GM19468 (cell line): ENCODE measurements around the gene LIMS4.
A peak's percentile ranks its signal among the peaks of the same experiment; 100 is the strongest.
"Not testable (repeated sequence)": the region's sequence is repeated elsewhere in the genome, so short reads cannot be mapped to it uniquely, and the experiment has no call there.

ENCODE experiments used
- ATAC-seq: cut with Tn5 transposase; IDR thresholded peaks from one replicate; pipeline ENCODE4 v1.9.1; 2021; ENCODE audit warnings: mild to moderate bottlenecking, moderate library complexity, moderate number of reproducible peaks; ENCODE audit not compliant: unreplicated experiment; ENCODE audit errors: extremely low read depth

Gene LIMS4

DNA sequence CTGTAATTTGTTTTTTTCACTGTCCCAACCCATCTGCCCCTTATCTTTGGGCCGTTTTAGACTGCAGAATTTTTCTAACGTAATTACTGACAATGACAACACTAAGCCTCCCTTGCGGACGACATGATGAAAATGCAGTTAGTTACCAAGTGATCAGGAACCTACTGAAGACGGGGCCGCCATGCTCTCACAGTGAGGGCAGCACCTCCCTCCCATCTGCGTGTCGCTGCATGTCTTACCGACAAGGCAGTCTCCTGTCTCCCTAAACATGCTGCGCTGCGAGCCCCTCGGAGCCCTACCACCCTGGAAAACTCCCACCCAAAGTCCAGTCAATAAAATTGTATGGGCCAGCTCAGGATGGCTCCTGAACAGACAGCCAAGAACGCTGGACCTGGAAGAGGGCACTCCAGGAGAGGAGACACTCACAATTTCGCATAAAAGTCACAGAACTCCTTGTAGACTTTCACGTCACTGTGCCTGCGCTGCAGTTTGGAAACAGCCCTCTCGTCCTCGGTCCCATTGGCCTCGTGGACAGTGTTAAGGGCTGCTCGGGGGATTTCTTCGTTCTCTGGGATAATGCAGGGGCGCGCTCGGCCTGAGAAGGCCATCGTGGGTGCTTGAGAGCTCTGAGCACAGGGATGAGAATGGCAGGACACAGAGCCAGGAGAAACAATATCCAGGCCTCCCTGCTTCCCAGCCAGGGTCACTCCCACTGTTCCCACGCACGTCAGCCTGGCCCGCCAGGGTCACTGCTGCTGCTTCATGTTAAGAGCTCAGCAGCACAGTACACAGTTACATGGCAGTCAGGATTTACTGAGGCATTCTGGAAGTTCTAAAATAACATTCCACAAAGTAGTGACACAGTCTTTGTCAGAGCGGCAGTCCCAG, at the start of gene LIMS4:
LIMS4 (minus strand) TSS at position 646 of the 888 bp plus-strand sequence; CDS start at position 608, 38 bp downstream.
- ATAC-seq, result not testable (repeated sequence)

DNA sequence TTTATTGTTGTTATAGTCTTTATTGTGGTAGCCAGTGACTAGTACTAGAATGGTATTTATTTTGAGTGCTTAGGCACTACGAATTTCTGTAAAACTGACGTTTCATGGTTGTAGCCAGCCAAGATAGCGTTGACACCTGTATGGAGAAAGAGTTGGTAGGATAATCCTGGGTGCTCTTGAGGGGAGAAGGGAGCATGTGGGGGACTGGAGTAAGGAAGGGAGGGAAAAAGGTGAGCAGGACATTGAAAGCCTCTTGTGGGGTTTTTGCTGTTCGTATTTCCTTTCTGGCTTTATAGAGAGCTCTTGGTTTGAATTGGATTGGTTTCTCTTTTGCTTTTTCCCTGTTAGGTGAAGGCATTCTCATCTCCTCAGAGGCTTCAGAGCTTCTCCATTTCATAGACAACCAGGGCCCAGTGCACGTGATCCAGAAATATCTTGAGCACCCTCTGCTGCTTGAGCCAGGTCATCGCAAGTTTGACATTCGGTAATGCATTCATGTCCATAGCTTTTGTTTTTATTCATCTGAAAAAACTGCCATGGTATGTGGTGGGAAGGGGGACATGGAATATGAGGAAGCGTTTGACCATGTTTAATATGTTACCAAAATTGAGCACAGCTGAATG, 27.2 kb upstream of the LIMS4 start:
- ATAC-seq, result not testable (repeated sequence)

DNA sequence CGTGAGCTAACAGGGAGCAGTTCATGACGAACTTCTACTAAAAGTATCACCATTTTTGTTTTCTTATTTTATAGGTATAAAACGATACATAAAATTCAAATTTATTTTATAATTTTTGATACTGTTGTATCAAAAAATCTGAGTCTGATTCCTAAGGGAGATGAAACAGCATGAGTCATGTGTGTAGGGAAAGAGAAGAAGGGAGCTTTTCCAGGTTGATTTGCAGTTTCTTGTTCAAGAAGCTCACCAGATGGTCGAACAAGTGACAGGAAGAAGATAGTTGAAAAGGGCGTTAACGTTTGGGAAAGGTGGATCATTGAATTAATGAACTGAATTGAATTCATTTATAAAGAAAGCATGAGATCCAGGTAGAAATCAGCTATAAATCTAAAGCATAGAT, 23.4 kb upstream of the LIMS4 start:
- ATAC-seq, result not testable (repeated sequence)

DNA sequence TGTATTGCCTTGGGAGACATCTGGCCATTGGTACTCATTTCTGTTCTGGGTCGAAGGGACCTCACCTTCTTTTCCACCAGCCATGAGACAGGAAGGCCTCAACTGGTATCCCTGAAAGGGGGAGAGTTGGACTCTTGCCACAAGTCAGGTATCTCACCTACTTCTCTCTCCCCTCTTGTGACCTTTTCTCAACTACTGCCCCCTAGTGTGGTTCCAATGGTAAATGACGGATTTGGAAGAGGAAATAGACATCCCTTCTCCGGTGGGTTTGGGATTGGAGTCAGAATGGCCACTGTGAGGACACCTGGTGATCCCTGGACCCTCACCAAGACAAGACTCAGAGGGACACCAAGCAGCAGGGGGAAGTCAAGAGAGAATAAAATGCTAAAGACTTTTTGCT, 21.9 kb upstream of the LIMS4 start:
- ATAC-seq, result not testable (repeated sequence)

- ATAC-seq, result not testable (repeated sequence)
These were observed 16.4 kb upstream of the LIMS4 start for GRCh38 chr2:110488991-110489390.

DNA sequence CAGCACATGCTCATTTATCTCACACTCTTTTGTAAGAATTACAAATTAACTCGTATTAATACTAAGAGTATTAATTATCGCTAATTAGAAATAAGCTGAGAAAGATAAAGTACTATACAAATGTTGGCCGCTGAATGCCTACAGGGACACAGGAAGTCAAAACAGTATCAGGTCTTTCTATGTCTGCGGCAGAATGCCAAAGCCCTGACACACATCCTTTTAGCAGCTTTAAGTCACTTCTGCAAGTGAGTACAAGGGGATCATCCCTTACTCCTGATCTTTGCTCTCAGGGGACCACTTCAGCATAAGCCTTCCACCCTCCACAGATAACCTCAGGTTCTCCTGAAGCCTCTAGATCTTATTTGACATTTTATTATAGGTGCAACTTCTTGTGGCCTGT, 10.1 kb upstream of the LIMS4 start:
- ATAC-seq, result not testable (repeated sequence)

DNA sequence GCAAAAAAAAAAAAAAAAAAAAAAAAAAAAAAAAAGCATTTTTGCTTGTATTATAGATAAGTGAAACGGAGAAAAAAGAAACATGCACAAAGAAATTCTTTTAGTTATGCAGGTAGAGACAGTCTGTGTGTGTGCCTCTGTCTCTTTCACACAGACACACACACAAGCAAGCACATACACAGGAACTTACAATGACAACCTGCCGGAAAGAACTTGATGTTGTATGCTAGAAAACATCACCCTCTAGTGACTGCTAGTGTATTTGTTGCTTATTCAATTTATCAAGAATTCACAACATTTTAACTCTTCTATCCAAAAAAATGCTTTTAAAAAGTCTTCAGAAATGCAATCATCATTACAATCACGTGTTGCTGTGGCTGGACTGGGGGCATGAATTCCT, 8.6 kb upstream of the LIMS4 start:
- not testable (repeated sequence) for ATAC-seq

GRCh38 chr2:110480084-110480483, 7.5 kb upstream of the LIMS4 start:
- not testable (repeated sequence) for ATAC-seq

DNA sequence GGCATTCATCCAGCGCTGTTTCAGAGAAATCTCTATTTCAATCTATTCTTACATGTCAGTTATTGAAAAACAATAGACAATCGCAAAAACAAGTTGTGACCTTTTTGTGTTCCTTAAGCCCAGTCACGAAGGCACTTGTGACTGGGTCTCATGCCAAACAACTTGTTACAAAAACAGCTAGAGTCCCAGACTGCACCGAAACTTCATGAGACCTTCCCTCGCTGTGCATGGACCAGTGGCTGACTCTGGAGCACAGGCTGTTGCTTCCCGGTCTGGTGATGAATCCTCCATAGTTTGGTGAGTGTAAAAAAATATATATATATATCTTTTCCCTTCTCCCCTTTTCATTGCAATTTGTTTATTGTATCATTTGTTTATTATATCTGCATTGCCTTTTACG, 4.8 kb upstream of the LIMS4 start:
- not testable (repeated sequence) for ATAC-seq

DNA sequence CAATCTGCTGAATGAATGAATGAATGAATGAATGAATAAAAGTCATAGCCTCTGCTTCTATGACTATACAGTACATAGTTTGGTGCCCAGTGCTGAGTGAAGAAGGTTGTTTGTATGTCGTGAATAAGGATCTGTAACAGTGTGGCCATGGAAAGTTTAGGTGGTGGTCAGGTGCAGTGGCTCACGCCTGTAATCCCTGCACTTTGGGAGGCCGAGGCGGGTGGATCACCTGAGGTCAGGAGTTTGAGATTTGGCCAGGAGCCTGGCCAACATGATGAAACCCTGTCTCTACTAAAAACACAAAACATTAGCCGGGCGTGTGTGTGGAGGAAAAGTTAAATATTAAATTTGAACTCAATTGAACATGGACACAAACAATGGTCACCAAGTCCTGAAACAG, 4.3 kb upstream of the LIMS4 start:
- not testable (repeated sequence) for ATAC-seq

- not testable (repeated sequence) for ATAC-seq
These were observed 3.2 kb upstream of the LIMS4 start for GRCh38 chr2:110475627-110476359.

DNA sequence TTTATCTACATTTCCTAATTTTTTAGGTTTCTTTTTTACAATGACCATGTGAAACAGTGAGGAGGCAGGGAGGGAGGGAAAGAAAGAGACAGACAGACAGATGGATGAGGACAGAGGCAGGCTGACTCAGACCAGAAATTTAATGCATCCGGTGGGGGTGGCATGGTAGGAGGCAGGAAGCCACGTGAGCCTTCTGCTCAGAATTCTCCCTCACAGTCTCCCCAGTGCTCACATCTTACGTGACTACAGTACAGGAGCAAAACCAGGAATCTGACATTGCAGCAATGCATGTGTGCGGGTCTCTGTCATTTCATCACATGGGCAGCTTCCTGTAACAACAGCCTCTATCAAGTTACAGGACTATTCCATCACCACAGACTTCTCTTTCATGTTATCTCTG, 2.3 kb upstream of the LIMS4 start:
- peak; percentile 92 for ATAC-seq

DNA sequence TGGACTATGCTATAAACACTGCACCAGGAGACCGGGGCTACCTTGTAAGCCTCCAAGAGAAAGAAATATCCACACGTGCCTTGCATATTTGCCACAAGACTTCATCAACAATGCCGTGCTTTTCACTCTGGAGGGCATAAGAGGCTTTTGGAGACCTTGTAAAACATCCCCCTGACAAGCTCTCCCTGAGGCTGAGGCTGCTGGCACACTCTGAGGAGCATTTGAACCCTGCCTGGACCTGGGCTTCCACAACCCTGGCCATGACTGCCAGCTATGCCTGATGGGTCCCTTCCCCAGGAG, 393 bp upstream of the LIMS4 start:
- ATAC-seq, result not testable (repeated sequence)

DNA sequence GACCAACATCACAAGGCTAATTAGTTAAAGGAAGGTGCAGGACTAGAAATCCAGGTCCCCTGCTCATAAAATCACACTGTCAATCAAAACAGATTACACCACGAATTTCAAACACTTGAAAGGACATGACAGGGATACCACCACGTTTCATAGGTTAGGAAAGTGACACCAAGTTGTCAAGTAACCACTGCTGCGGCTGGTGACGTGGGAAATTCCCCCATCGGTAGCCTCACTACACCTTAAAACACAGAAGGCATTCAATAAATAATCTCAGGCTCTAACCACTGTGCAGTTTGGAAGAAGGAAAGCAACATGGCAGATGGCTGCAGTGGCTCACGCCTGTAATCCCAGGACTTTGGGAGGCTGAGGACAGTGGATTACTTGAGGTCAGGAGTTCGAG, 3.7 kb downstream of the LIMS4 start:
- not testable (repeated sequence) for ATAC-seq

GRCh38 chr2:110465312-110465711, 7.3 kb downstream of the LIMS4 start:
- peak; percentile 53 for ATAC-seq

GRCh38 chr2:110462458-110462857, 10.2 kb downstream of the LIMS4 start:
- ATAC-seq, result not testable (repeated sequence)

- ATAC-seq, result not testable (repeated sequence)
These were observed 12.3 kb downstream of the LIMS4 start for GRCh38 chr2:110460318-110460717.

DNA sequence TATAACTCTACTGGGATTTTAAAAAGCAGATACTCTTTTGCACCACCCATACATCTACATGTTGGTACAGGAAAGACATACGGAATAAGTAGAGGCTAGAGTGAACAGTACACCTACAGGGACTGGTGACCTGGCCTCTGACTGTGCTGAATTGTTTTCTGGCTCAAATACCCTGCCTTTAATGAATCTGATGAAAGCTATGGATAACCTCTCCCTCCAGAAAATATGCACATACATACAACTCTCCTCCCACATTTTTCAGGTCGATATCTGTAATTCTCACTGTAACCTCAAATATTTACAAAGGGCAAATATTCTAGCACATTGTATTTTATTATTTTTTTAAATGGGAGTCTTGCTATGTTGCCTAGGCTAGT, 15.4 kb downstream of the LIMS4 start:
- not testable (repeated sequence) for ATAC-seq

DNA sequence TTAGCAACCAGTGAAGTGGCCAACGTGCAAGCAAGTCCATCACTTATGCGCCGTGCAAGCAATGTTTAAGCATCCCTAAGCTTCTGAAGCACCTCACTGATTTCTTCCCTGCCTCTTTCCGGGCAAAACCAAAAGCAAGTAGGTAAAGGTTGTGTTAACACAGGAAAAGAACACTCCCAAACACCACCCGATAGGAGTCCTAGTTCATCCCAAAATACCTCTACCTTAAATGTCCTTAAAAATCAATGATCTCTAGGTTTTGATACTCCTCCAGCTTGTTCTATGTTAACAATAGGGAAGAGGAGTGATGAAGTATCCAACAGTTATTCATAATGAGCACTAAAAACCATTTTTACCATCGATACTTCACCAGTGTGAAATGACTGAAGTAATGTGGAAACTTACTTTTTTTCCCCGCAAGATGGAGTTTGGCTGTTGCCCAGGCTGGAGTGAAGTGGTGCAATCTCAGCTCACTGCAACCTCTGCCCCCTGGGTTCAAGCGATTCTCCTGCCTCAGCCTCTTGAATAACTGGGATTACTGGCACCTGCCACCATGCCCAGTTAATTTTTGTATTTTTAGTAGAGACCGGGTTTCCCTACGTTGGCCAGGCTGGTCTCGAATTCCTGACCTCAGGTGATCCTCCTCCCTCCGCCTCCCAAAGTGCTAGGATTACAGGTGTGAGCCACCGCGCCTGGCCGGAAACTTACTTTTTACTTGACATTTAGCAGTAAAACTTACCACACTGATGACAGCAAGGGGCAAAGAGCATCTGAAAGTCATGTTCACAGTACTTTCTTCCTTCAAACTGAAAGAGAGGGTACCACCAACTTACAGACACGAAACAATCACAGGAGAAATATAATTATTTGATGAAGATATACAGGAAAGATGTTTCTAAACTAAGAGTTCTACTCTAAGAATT, 16.1 kb downstream of the LIMS4 start:
- not testable (repeated sequence) for ATAC-seq
